ENCODE data around the gene SLC5A8.

SLC5A8 gene

DNA sequence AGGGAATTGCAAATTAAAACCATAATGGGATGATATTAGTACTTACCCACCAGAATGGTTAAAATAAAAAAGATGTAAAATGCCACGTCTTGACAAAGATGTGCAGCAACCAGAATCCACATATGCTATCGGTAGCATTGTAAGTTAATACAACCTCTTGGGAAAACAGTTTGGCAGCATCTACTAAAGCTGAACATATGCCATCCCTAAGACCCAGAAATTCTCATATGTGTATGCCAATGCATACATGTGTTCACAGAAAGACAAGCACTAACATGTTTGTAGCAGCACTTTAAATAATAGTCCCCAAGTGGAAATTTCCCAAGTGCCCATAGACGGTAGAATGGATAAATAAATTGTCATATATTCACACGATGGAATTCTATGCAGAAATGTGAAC is 28.3 kb upstream of the SLC5A8 start:
- no peak for DNase-seq (ENCODE audit: low read depth)
- TF ChIP-seq, protein P1, sequence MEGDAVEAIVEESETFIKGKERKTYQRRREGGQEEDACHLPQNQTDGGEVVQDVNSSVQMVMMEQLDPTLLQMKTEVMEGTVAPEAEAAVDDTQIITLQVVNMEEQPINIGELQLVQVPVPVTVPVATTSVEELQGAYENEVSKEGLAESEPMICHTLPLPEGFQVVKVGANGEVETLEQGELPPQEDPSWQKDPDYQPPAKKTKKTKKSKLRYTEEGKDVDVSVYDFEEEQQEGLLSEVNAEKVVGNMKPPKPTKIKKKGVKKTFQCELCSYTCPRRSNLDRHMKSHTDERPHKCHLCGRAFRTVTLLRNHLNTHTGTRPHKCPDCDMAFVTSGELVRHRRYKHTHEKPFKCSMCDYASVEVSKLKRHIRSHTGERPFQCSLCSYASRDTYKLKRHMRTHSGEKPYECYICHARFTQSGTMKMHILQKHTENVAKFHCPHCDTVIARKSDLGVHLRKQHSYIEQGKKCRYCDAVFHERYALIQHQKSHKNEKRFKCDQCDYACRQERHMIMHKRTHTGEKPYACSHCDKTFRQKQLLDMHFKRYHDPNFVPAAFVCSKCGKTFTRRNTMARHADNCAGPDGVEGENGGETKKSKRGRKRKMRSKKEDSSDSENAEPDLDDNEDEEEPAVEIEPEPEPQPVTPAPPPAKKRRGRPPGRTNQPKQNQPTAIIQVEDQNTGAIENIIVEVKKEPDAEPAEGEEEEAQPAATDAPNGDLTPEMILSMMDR (IDR thresholded peaks at IDR 0.05; ENCODE audit: insufficient read depth, low read depth, low read length, missing control alignments), result no peak
- no peak overlapping the region for H3K4me3 ChIP-seq (ENCODE audit: low read depth, low read length)

DNA sequence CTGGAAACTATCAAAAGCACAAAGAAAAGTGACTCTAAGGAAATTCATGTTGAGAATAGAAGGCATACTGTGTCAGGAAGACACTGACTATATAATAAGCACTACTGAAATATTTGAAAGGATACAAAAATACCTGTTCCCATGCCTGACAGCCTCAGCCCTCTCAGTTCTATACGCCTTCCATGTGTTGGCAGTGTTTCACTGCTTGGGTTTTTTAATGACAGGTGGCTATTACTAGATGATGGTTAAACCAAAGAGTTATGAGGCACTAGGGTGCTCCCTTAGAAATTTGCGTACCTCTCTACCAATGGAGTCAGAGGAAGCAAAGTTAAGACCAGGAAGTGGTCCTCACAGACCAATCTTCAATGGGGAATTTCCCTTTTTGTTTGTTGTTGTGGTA is 25.6 kb upstream of the SLC5A8 start:
- H3K4me3 ChIP-seq (ENCODE audit: low read depth, low read length), result no peak overlapping the region
- TF ChIP-seq, protein P1 (IDR thresholded peaks at IDR 0.05; ENCODE audit: insufficient read depth, low read depth, low read length, missing control alignments), result no peak
- DNase-seq (ENCODE audit: low read depth), result no peak

DNA sequence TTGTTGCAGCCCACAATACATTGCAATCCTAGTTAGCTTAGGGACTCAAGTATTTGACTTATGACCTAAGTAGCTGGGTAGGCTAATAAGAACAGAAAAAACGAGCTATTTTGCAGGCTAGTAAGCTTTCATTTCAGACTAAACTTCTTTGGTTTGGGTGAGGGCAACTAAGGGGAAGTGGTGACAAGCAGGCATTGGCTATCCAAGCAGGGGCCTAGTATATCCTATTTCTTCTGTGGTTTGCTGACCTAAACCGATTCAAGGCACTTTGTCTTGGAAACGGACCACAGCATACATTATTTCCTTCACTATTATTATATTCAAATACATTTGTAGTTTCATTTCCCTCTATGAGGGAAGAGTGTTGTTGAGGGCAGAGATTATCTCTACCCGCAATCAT is 21.6 kb upstream of the SLC5A8 start:
- TF ChIP-seq, protein P1 (IDR thresholded peaks at IDR 0.05; ENCODE audit: insufficient read depth, low read depth, low read length, missing control alignments), result no peak
- no peak overlapping the region for H3K4me3 ChIP-seq (ENCODE audit: low read depth, low read length)
- DNase-seq (ENCODE audit: low read depth), result no peak

DNA sequence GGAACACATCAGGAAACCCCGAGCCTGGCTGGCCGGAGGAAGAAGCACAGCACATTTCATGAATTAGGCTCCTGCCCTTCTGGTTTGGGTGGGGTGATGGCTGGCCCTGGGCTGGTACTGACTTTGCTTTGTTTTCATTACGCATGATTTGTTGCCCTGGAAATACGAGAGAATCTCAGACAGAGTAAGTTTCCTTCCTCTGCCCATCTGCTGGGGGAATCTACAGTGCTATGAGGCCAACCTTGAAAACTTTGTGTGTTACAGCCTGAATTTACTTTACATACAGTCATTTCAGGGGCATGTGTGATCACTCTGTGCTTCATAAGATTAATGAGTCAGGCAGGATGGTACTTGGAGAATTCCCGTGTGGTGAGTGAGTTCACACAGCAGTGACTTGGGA is 20.5 kb upstream of the SLC5A8 start:
- DNase-seq (ENCODE audit: low read depth), result no peak
- H3K4me3 ChIP-seq (ENCODE audit: low read depth, low read length), result no peak overlapping the region
- TF ChIP-seq, protein P1 (IDR thresholded peaks at IDR 0.05; ENCODE audit: insufficient read depth, low read depth, low read length, missing control alignments), result no peak

DNA sequence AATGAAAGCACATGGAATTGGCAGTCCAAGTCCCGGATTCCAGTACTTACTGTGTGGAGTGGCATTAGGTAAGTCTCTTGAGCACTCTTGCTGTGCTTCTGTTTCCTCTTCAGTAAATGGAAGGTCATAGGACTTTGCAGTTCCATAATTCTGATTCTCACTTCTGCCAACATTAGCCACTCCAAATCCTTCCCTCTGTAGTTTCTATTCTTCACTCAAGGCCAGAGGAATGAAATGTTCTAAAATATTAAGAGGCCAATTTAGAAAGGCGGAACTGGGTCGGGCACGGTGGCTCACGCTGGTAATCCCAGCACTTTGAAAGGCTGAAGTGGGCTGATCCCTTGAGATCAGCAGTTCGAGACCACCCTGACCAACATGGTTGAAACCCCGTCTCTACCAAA is 19.8 kb upstream of the SLC5A8 start:
- TF ChIP-seq, protein P1 (IDR thresholded peaks at IDR 0.05; ENCODE audit: insufficient read depth, low read depth, low read length, missing control alignments), result no peak
- no peak for DNase-seq (ENCODE audit: low read depth)
- no peak overlapping the region for H3K4me3 ChIP-seq (ENCODE audit: low read depth, low read length)

DNA sequence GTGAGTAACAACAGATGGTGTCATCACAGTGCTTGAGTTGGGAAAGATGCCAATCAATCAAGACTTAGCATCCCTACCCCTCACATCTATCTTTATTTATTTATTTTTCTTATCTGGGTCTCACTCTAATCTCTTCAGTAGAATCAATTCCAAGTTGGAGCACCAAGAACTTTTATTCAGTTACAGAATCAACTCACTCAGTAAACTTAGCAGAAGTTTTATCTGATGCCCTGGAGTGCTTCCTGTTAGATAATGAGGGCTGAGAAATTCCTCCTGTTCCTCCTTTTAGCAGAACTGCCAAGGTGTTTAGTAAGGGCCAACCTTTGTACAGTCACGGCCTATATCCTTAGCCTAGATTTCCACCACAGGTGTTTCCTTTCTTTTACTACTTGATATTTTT is 11.3 kb upstream of the SLC5A8 start:
- TF ChIP-seq, protein P1 (IDR thresholded peaks at IDR 0.05; ENCODE audit: insufficient read depth, low read depth, low read length, missing control alignments), result no peak
- H3K4me3 ChIP-seq (ENCODE audit: low read depth, low read length), result no peak overlapping the region
- DNase-seq (ENCODE audit: low read depth), result no peak

DNA sequence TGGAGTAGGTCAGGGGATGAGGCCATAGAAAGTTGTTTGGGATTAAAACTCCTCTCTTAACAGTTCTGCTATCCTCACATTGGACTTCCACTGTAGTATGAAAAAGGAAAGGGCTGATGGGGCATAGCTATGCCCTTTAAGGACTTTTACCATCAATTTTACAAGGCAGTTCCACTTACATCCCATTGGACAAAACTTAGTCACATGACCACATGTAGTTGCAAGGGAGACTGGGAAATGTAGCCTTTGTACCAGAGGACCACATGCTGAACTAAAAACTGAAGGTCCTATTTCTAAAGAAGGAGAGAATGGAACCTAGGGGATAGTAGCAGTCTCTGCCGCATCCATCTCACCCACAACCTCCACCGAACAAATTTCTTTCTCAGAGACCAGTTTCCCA is 6.8 kb upstream of the SLC5A8 start:
- H3K4me3 ChIP-seq (ENCODE audit: low read depth, low read length), result no peak overlapping the region
- no peak for DNase-seq (ENCODE audit: low read depth)
- TF ChIP-seq, protein P1 (IDR thresholded peaks at IDR 0.05; ENCODE audit: insufficient read depth, low read depth, low read length, missing control alignments), result no peak
